Superior temporal gyrus (tissue), 1 donor: ENCODE results near the gene GASK1B.

ENCODE experiments used
- DNase-seq: peaks from one replicate; pipeline ENCODE4 v3.0.0-alpha.2; 2016; ENCODE audit errors: extremely low spot score

The GASK1B gene

GRCh38 chr4:158146736-158147135 lies 26.1 kb downstream of the GASK1B start:
- peak; percentile 80 for DNase-seq

GRCh38 chr4:158139086-158139485 lies 33.7 kb downstream of the GASK1B start:
- no peak for DNase-seq

- no peak for DNase-seq
Observed at GRCh38 chr4:158134222-158134621, 38.6 kb downstream of the GASK1B start.

- DNase-seq = no peak
Observed at GRCh38 chr4:158133551-158133950, 39.3 kb downstream of the GASK1B start.

GRCh38 chr4:158131027-158131426 lies 41.8 kb downstream of the GASK1B start:
- DNase-seq = no peak

- DNase-seq = no peak
Observed at GRCh38 chr4:158130204-158130603, 42.6 kb downstream of the GASK1B start.

GRCh38 chr4:158129694-158130093 lies 43.1 kb downstream of the GASK1B start:
- DNase-seq = no peak

GRCh38 chr4:158128540-158128939 lies 44.3 kb downstream of the GASK1B start:
- DNase-seq = no peak

GRCh38 chr4:158125310-158125709 lies 47.5 kb downstream of the GASK1B start:
- no peak for DNase-seq
